WTC11 (cell line): Measurements from ENCODE around the gene TEX14. TPM values are rescaled to one million over a fixed set of nuclear protein-coding genes. Genes with fewer than 3 reads are reported as not detected.
A peak's percentile ranks its signal among the peaks of the same experiment; 100 is the strongest.

Experiments
- ATAC-seq: fragments of 200-7000 bp; cut with Tn5 transposase; 2 replicates; pipeline ENCODE4 v1.10.0; 2021; ENCODE audit warnings: mild to moderate bottlenecking, moderate library complexity
- CTCF ChIA-PET: fragments of 300-600 bp; sonication (Branson Sonifier 250); formaldehyde crosslinking; loops from one replicate; lab custom pipeline; 2021; ENCODE audit warnings: antibody characterized with exemption; lab: Charles Lee
- POLR2A ChIA-PET: fragments of 350-600 bp; sonication (Branson Sonifier 250); formaldehyde crosslinking; loops from one replicate; lab custom pipeline; 2021; ENCODE audit warnings: antibody characterized with exemption; lab: Charles Lee
- DNase-seq: peaks from one replicate; pipeline ENCODE4 v3.0.0; 2021; ENCODE audit warnings: low spot score
- H3K27ac Mint-ChIP-seq: 2 replicates; pipeline ENCODE4 v1.8.0; 2021; ENCODE audit warnings: mixed read lengths
- H3K27me3 Mint-ChIP-seq: 2 replicates; pipeline ENCODE4 v1.8.0; 2021; ENCODE audit warnings: low read depth, mild to moderate bottlenecking, moderate library complexity, mixed read lengths
- H3K36me3 Mint-ChIP-seq: 2 replicates; pipeline ENCODE4 v1.8.0; 2021; ENCODE audit warnings: mixed read lengths
- H3K4me1 Mint-ChIP-seq: 2 replicates; pipeline ENCODE4 v1.8.0; 2022; ENCODE audit warnings: mixed read lengths
- H3K4me3 Mint-ChIP-seq: 2 replicates; pipeline ENCODE4 v1.8.0; 2021; ENCODE audit warnings: mild to moderate bottlenecking, moderate library complexity, mixed read lengths
- H3K9me3 Mint-ChIP-seq: 2 replicates; pipeline ENCODE4 v1.8.0; 2021; ENCODE audit warnings: mixed read lengths
- AR ChIP-seq: fragments of 250-450 bp; sonication (Bioruptor Pico); IDR thresholded peaks from 2 replicates; pipeline ENCODE4 v1.9.0; 2021; ENCODE audit warnings: mild to moderate bottlenecking
- ATF3 ChIP-seq: sonication (generic); formaldehyde crosslinking; conservative IDR thresholded peaks from 2 replicates; pipeline ENCODE4 v1.8.1; 2022; ENCODE audit warnings: mild to moderate bottlenecking, missing genetic modification reagents
- CTCF ChIP-seq: fragments of 200-600 bp; IDR thresholded peaks from 2 replicates; pipeline ENCODE4 v1.8.0; 2022; ENCODE audit warnings: antibody characterized with exemption
- EMX1 ChIP-seq: fragments of 250-450 bp; sonication (Bioruptor Pico); IDR thresholded peaks from 2 replicates; pipeline ENCODE4 v1.8.0; 2021; ENCODE audit warnings: mild to moderate bottlenecking
- FOXJ3 ChIP-seq: sonication (generic); formaldehyde crosslinking; IDR thresholded peaks from 2 replicates; pipeline ENCODE4 v1.9.0; 2021; ENCODE audit warnings: missing genetic modification reagents, mild to moderate bottlenecking, borderline replicate concordance
- FOXK1 ChIP-seq: sonication (generic); formaldehyde crosslinking; IDR thresholded peaks from 2 replicates; pipeline ENCODE4 v1.8.0; 2022; ENCODE audit warnings: mild to moderate bottlenecking, moderate library complexity, missing genetic modification reagents
- FOXP4 ChIP-seq: sonication (generic); formaldehyde crosslinking; IDR thresholded peaks from 2 replicates; pipeline ENCODE4 v1.8.0; 2022; ENCODE audit warnings: mild to moderate bottlenecking, missing genetic modification reagents
- IRF1 ChIP-seq: sonication (generic); formaldehyde crosslinking; IDR thresholded peaks from 2 replicates; pipeline ENCODE4 v1.8.0; 2023; ENCODE audit warnings: missing genetic modification reagents
- JAZF1 ChIP-seq: fragments of 250-450 bp; sonication (Bioruptor Pico); IDR thresholded peaks from 2 replicates; pipeline ENCODE4 v1.9.0; 2021; ENCODE audit warnings: moderate library complexity, mild to moderate bottlenecking, inconsistent platforms
- MXD4 ChIP-seq: fragments of 250-450 bp; sonication (Bioruptor Pico); IDR thresholded peaks from 2 replicates; pipeline ENCODE4 v1.8.0; 2021; ENCODE audit warnings: mild to moderate bottlenecking, moderate library complexity, borderline replicate concordance
- MYBL2 ChIP-seq: sonication (generic); formaldehyde crosslinking; IDR thresholded peaks from 2 replicates; pipeline ENCODE4 v1.8.1; 2023; ENCODE audit warnings: mild to moderate bottlenecking, moderate library complexity, missing genetic modification reagents
- RORB ChIP-seq: fragments of 250-450 bp; sonication (Bioruptor Pico); IDR thresholded peaks from 2 replicates; pipeline ENCODE4 v1.9.0; 2021; ENCODE audit warnings: mild to moderate bottlenecking
- SMAD3 ChIP-seq: sonication (generic); formaldehyde crosslinking; IDR thresholded peaks from 2 replicates; pipeline ENCODE4 v1.8.0; 2022; ENCODE audit warnings: missing genetic modification reagents, mild to moderate bottlenecking, borderline replicate concordance
- TEAD1 ChIP-seq: sonication (generic); formaldehyde crosslinking; IDR thresholded peaks from 2 replicates; pipeline ENCODE4 v1.8.0; 2022; ENCODE audit warnings: mild to moderate bottlenecking, missing genetic modification reagents
- ZNF138 ChIP-seq: sonication (generic); formaldehyde crosslinking; conservative IDR thresholded peaks from 2 replicates; pipeline ENCODE4 v1.8.1; 2022; ENCODE audit warnings: mild to moderate bottlenecking, moderate library complexity, missing genetic modification reagents
- ZNF219 ChIP-seq: sonication (generic); formaldehyde crosslinking; IDR thresholded peaks from 2 replicates; pipeline ENCODE4 v1.8.0; 2023; ENCODE audit warnings: missing genetic modification reagents, mild to moderate bottlenecking, borderline replicate concordance
- total RNA-seq: library from RNA; stranded (reverse); gene quantifications from 3 replicates; pipeline ENCODE4 v1.2.3, GENCODE V29; 2021
- TF ChIP-seq, protein P1 (sequence below): sonication (generic); formaldehyde crosslinking; IDR thresholded peaks from 2 replicates; pipeline ENCODE4 v1.8.0; 2022; ENCODE audit warnings: mild to moderate bottlenecking, missing genetic modification reagents
- TF ChIP-seq, protein P2 (sequence below): fragments of 250-450 bp; sonication (Bioruptor Pico); IDR thresholded peaks from 2 replicates; pipeline ENCODE4 v2.1.2; 2022; ENCODE audit warnings: mild to moderate bottlenecking, moderate library complexity
- TF ChIP-seq, protein P3 (sequence below): sonication (generic); formaldehyde crosslinking; IDR thresholded peaks from 2 replicates; pipeline ENCODE4 v1.8.0; 2023; ENCODE audit warnings: missing genetic modification reagents, mild to moderate bottlenecking, borderline replicate concordance
- TF ChIP-seq, protein P4 (sequence below): fragments of 250-450 bp; sonication (Bioruptor Pico); IDR thresholded peaks from 2 replicates; pipeline ENCODE4 v1.8.0; 2021; ENCODE audit warnings: mild to moderate bottlenecking

The TEX14 gene
- total RNA-seq, 1 experiment from 2014 or later = 1.4 TPM

DNA sequence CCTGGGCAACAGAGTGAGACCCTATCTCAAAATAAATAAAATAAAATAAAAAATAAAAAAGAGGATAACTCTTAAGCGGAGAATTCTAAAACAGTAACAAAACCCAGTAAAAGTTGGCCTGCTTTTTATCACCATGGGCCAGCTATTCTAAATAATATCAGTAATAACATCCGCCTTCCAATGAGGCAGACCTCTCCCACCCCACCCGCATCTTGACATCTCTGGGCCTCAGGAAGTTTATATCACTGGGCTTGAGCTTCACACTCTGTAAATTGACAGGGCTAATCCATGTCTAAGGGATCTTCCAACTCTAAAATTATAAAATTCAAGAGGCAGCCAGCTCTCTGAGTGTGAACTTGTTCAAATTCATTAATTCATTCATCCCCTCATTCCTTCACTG is 94.5 kb downstream of the TEX14 start (continued):
- TF ChIP-seq AR (no peak), FOXJ3 (CRISPR knock-in tag) (no peak), TEAD1 (CRISPR knock-in tag) (no peak), ATF3 (CRISPR knock-in tag) (no peak)

DNA sequence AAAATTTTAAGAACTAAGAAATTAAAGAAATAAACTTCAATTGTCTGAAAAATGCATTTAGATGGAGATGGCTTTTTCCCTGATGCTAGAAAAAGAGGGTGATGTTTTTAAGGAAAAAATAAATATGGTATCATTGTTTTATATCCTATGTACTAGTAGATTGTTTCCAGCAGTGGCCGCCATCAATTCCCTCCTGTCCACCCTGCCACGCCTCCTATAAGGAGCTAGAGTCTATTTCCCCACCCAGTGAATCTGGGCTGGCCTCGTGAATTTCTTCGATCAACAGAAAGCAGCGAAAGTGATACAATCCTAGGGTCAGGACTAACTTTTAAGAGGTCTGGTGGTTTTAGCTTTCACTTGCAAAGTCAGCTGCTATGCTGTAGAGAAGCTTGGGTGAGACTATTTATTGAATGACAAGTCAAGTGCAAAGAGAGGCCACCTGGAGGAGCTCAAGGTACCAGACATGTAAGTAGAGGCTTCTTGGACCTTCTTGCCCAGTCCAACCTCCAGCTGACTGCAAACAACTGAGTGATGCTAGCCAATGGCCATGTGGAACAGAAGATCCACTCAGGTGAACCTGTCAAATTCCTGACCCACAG is 96.6 kb downstream of the TEX14 start:
- no peaks in the 10 kb centered on the region for H3K4me1 Mint-ChIP-seq
- no peak overlapping the region for H3K4me3 Mint-ChIP-seq
- H3K9me3 Mint-ChIP-seq = no peaks in the 10 kb centered on the region
- POLR2A ChIA-PET = interaction anchor here (0.5 kb wide), 1 partner anchor 32 kb away, joined by 7 read pairs; no protein-coding TSS in a partner anchor
- H3K27me3 Mint-ChIP-seq = peaks cover 5% of the 10 kb centered on the region; the same call in 1 of the 2 replicates
- no peak overlapping the region for H3K27ac Mint-ChIP-seq
- ATAC-seq (peak; percentile 32; the same call in 1 of the 2 replicates), DNase-seq (no peak)
- H3K36me3 Mint-ChIP-seq = no peaks in the 10 kb centered on the region
- CTCF ChIA-PET = interaction anchor here (0.5 to 2.0 kb wide), 9 partner anchors 10 to 477 kb away, joined by 3 to 8 read pairs (median 4); no protein-coding TSS in a partner anchor
- no peak for TF ChIP-seq SMAD3 (CRISPR knock-in tag)
- TF ChIP-seq JAZF1 = no peak
- no peak for TF ChIP-seq IRF1 (CRISPR knock-in tag)
- no peak for TF ChIP-seq TEAD1 (CRISPR knock-in tag)
- TF ChIP-seq, protein P1, sequence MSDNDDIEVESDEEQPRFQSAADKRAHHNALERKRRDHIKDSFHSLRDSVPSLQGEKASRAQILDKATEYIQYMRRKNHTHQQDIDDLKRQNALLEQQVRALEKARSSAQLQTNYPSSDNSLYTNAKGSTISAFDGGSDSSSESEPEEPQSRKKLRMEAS (CRISPR knock-in tag) = no peak
- no peak for TF ChIP-seq MXD4 (CRISPR knock-in tag)
- TF ChIP-seq, protein P2, sequence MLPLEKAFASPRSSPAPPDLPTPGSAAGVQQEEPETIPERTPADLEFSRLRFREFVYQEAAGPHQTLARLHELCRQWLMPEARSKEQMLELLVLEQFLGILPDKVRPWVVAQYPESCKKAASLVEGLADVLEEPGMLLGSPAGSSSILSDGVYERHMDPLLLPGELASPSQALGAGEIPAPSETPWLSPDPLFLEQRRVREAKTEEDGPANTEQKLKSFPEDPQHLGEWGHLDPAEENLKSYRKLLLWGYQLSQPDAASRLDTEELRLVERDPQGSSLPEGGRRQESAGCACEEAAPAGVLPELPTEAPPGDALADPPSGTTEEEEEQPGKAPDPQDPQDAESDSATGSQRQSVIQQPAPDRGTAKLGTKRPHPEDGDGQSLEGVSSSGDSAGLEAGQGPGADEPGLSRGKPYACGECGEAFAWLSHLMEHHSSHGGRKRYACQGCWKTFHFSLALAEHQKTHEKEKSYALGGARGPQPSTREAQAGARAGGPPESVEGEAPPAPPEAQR (CRISPR knock-in tag) = no peak
- no peak for TF ChIP-seq MYBL2 (CRISPR knock-in tag)
- TF ChIP-seq ZNF138 (CRISPR knock-in tag) = no peak
- no peak for TF ChIP-seq RORB (CRISPR knock-in tag)
- no peak for TF ChIP-seq CTCF
- TF ChIP-seq, protein P3, sequence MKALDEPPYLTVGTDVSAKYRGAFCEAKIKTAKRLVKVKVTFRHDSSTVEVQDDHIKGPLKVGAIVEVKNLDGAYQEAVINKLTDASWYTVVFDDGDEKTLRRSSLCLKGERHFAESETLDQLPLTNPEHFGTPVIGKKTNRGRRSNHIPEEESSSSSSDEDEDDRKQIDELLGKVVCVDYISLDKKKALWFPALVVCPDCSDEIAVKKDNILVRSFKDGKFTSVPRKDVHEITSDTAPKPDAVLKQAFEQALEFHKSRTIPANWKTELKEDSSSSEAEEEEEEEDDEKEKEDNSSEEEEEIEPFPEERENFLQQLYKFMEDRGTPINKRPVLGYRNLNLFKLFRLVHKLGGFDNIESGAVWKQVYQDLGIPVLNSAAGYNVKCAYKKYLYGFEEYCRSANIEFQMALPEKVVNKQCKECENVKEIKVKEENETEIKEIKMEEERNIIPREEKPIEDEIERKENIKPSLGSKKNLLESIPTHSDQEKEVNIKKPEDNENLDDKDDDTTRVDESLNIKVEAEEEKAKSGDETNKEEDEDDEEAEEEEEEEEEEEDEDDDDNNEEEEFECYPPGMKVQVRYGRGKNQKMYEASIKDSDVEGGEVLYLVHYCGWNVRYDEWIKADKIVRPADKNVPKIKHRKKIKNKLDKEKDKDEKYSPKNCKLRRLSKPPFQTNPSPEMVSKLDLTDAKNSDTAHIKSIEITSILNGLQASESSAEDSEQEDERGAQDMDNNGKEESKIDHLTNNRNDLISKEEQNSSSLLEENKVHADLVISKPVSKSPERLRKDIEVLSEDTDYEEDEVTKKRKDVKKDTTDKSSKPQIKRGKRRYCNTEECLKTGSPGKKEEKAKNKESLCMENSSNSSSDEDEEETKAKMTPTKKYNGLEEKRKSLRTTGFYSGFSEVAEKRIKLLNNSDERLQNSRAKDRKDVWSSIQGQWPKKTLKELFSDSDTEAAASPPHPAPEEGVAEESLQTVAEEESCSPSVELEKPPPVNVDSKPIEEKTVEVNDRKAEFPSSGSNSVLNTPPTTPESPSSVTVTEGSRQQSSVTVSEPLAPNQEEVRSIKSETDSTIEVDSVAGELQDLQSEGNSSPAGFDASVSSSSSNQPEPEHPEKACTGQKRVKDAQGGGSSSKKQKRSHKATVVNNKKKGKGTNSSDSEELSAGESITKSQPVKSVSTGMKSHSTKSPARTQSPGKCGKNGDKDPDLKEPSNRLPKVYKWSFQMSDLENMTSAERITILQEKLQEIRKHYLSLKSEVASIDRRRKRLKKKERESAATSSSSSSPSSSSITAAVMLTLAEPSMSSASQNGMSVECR (CRISPR knock-in tag) = no peak
- no peak for TF ChIP-seq FOXK1 (CRISPR knock-in tag)
- TF ChIP-seq, protein P4, sequence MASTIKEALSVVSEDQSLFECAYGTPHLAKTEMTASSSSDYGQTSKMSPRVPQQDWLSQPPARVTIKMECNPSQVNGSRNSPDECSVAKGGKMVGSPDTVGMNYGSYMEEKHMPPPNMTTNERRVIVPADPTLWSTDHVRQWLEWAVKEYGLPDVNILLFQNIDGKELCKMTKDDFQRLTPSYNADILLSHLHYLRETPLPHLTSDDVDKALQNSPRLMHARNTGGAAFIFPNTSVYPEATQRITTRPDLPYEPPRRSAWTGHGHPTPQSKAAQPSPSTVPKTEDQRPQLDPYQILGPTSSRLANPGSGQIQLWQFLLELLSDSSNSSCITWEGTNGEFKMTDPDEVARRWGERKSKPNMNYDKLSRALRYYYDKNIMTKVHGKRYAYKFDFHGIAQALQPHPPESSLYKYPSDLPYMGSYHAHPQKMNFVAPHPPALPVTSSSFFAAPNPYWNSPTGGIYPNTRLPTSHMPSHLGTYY (CRISPR knock-in tag) = no peak
- TF ChIP-seq EMX1 (CRISPR knock-in tag) = no peak
- no peak for TF ChIP-seq FOXP4 (CRISPR knock-in tag)
- no peak for TF ChIP-seq ZNF219 (CRISPR knock-in tag)
